ENCODE measurements around the gene PRKN.

DNA sequence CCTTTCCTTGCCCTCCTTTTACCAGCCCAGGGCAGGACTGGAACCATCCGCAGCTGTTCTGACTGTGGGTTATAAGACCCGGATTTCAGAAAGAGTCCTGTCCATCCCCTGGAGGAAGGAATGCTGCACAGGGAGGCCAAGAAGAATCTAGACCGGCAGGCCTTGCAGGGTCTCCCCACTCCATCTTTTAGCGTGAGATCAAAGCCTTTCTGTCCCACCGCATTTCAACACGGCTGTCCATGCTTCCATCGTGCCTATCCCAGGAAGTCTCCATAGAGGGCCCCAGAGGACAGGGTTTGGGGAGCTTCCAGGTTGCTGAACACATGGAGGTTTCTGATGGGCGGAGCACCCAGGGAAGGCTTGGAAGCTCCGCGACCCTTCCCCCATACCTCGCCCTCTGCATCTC, 1374.4 kb downstream of the PRKN start:
- TF ChIP-seq, protein P1, sequence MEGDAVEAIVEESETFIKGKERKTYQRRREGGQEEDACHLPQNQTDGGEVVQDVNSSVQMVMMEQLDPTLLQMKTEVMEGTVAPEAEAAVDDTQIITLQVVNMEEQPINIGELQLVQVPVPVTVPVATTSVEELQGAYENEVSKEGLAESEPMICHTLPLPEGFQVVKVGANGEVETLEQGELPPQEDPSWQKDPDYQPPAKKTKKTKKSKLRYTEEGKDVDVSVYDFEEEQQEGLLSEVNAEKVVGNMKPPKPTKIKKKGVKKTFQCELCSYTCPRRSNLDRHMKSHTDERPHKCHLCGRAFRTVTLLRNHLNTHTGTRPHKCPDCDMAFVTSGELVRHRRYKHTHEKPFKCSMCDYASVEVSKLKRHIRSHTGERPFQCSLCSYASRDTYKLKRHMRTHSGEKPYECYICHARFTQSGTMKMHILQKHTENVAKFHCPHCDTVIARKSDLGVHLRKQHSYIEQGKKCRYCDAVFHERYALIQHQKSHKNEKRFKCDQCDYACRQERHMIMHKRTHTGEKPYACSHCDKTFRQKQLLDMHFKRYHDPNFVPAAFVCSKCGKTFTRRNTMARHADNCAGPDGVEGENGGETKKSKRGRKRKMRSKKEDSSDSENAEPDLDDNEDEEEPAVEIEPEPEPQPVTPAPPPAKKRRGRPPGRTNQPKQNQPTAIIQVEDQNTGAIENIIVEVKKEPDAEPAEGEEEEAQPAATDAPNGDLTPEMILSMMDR (IDR thresholded peaks at IDR 0.05), result no peak
- no peak for TF ChIP-seq ZFX (IDR thresholded peaks at IDR 0.05; ENCODE audit: borderline replicate concordance)

Measured in 22Rv1 (cell line).